Endodermal cell (in vitro differentiated cells): Measurements from ENCODE around the gene SGCD. TPM values are rescaled to one million over a fixed set of nuclear protein-coding genes. Genes with fewer than 3 reads are reported as not detected.

Experiments used
- DNase-seq: peaks from one replicate; pipeline ENCODE4 v3.0.0-alpha.2; 2017
- H3K27ac ChIP-seq: 2 replicates; pipeline ENCODE4 v1.5.1; 2013; ENCODE audit warnings: mild to moderate bottlenecking, low read depth, low read length, moderate library complexity
- H3K27me3 ChIP-seq: 2 replicates; pipeline ENCODE4 v1.6.1; 2013; ENCODE audit warnings: mild to moderate bottlenecking, low read length, moderate library complexity; ENCODE audit not compliant: insufficient read depth, control insufficient read depth, poor library complexity, severe bottlenecking
- H3K36me3 ChIP-seq: 2 replicates; pipeline ENCODE4 v1.7.0; 2013; ENCODE audit warnings: mild to moderate bottlenecking, low read length, moderate library complexity; ENCODE audit not compliant: control insufficient read depth, insufficient read depth
- H3K4me1 ChIP-seq: one replicate; pipeline ENCODE4 v1.7.0; 2013; ENCODE audit warnings: low read length; ENCODE audit not compliant: control insufficient read depth, insufficient read depth
- H3K4me3 ChIP-seq: 2 replicates; pipeline ENCODE4 v1.5.1; 2013; ENCODE audit warnings: mild to moderate bottlenecking, low read length, moderate library complexity
- H3K9ac ChIP-seq: 2 replicates; pipeline ENCODE4 v1.6.1; 2013; ENCODE audit warnings: mild to moderate bottlenecking, low read length, moderate library complexity; ENCODE audit not compliant: poor library complexity, severe bottlenecking; ENCODE audit errors: extremely low read depth
- H3K9me3 ChIP-seq: 2 replicates; pipeline ENCODE4 v1.6.1; 2013; ENCODE audit warnings: mild to moderate bottlenecking, low read length, moderate library complexity; ENCODE audit not compliant: control insufficient read depth
- H3K27ac Mint-ChIP-seq: 2 replicates; pipeline ENCODE4 v1.8.0; 2020; ENCODE audit warnings: mixed read lengths
- H3K27me3 Mint-ChIP-seq: 2 replicates; pipeline ENCODE4 v1.8.0; 2021; ENCODE audit warnings: mild to moderate bottlenecking, mixed read lengths; ENCODE audit not compliant: insufficient read depth
- H3K36me3 Mint-ChIP-seq: 2 replicates; pipeline ENCODE4 v1.8.0; 2020; ENCODE audit warnings: low read depth, mixed read lengths
- H3K4me1 Mint-ChIP-seq: 2 replicates; pipeline ENCODE4 v1.8.0; 2020; ENCODE audit warnings: mixed read lengths
- H3K4me3 Mint-ChIP-seq: 2 replicates; pipeline ENCODE4 v1.8.0; 2020; ENCODE audit warnings: mild to moderate bottlenecking, moderate library complexity, mixed read lengths
- H3K9me3 Mint-ChIP-seq: 2 replicates; pipeline ENCODE4 v1.8.0; 2020; ENCODE audit warnings: mild to moderate bottlenecking, mixed read lengths
- WGBS, 2 experiments: methylation state at CpG; one replicate each; pipeline versions ENCODE4 v1.1.5 to v1.1.7; 2013; ENCODE audit warnings: missing lambda C conversion rate in 2 of 2, mixed read lengths in 1 of 2; ENCODE audit not compliant: insufficient coverage in 1 of 2, insufficient read length in 1 of 2; 5-methylcytosine and 5-hydroxymethylcytosine counted together
- total RNA-seq, 2 donors: library from RNA; stranded (reverse); fragmentation: NEBNext Ultra II Directional in 1 of 2; extraction: Animal tissue kit (Norgen Biotek cat#: 25700) in 1 of 2; gene quantifications; 2 replicates in 1 of 2; 3 replicates in 1 of 2; pipeline ENCODE4 v1.2.1, GENCODE V29; 2021
- TF ChIP-seq, protein P1 (sequence below): fragments of 200-600 bp; sonication (generic); conservative IDR thresholded peaks from 2 replicates; pipeline ENCODE4 v1.5.0; 2021; ENCODE audit warnings: antibody characterized with exemption, mild to moderate bottlenecking

SGCD gene
- total RNA-seq, 2 donors from 2014 or later: 0.04 to 0.42 TPM

GRCh38 chr5:156618601-156619000 is 291.6 kb downstream of the SGCD start:
- Mint-ChIP-seq H3K9me3 (no peaks in the 10 kb centered on the region), H3K4me1 (no peaks in the 10 kb centered on the region)

GRCh38 chr5:156621719-156622118 is 294.8 kb downstream of the SGCD start:
- Histone ChIP-seq H3K4me1 (no peaks in the 10 kb centered on the region), H3K4me3 (no peak overlapping the region), H3K36me3 (no peaks in the 10 kb centered on the region), H3K27me3 (no peaks in the 10 kb centered on the region), H3K9me3 (no peaks in the 10 kb centered on the region), H3K27ac (no peak overlapping the region), H3K9ac (no peak overlapping the region)
- H3K27me3 Mint-ChIP-seq: no peaks in the 10 kb centered on the region
- WGBS, 2 experiments: 92% methylated on average over 1 of the region's 1 CpG; no CpG with 5 or more reads in 1 of the 2 experiments
- no peak for DNase-seq
- TF ChIP-seq, protein P1, sequence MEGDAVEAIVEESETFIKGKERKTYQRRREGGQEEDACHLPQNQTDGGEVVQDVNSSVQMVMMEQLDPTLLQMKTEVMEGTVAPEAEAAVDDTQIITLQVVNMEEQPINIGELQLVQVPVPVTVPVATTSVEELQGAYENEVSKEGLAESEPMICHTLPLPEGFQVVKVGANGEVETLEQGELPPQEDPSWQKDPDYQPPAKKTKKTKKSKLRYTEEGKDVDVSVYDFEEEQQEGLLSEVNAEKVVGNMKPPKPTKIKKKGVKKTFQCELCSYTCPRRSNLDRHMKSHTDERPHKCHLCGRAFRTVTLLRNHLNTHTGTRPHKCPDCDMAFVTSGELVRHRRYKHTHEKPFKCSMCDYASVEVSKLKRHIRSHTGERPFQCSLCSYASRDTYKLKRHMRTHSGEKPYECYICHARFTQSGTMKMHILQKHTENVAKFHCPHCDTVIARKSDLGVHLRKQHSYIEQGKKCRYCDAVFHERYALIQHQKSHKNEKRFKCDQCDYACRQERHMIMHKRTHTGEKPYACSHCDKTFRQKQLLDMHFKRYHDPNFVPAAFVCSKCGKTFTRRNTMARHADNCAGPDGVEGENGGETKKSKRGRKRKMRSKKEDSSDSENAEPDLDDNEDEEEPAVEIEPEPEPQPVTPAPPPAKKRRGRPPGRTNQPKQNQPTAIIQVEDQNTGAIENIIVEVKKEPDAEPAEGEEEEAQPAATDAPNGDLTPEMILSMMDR: no peak
- no peaks in the 10 kb centered on the region for H3K9me3 Mint-ChIP-seq
- H3K4me1 Mint-ChIP-seq: no peaks in the 10 kb centered on the region
- H3K36me3 Mint-ChIP-seq: no peaks in the 10 kb centered on the region
- no peak overlapping the region for H3K4me3 Mint-ChIP-seq
- H3K27ac Mint-ChIP-seq: no peak overlapping the region

More at GRCh38 chr5:156618601-156619000, 291.6 kb downstream of the SGCD start:
- H3K9ac ChIP-seq: no peak overlapping the region
- Mint-ChIP-seq H3K4me3 (no peak overlapping the region), H3K27me3 (no peaks in the 10 kb centered on the region), H3K27ac (no peak overlapping the region), H3K36me3 (no peaks in the 10 kb centered on the region)
- WGBS, 2 experiments: 93% methylated on average over 8 of the region's 8 CpGs; no CpG with 5 or more reads in 1 of the 2 experiments
- TF ChIP-seq, protein P1: no peak
- H3K4me1 ChIP-seq: no peaks in the 10 kb centered on the region
- H3K27me3 ChIP-seq: no peaks in the 10 kb centered on the region
- no peaks in the 10 kb centered on the region for H3K36me3 ChIP-seq
- no peaks in the 10 kb centered on the region for H3K9me3 ChIP-seq
- DNase-seq: no peak
- H3K27ac ChIP-seq: no peak overlapping the region
- no peak overlapping the region for H3K4me3 ChIP-seq

DNA sequence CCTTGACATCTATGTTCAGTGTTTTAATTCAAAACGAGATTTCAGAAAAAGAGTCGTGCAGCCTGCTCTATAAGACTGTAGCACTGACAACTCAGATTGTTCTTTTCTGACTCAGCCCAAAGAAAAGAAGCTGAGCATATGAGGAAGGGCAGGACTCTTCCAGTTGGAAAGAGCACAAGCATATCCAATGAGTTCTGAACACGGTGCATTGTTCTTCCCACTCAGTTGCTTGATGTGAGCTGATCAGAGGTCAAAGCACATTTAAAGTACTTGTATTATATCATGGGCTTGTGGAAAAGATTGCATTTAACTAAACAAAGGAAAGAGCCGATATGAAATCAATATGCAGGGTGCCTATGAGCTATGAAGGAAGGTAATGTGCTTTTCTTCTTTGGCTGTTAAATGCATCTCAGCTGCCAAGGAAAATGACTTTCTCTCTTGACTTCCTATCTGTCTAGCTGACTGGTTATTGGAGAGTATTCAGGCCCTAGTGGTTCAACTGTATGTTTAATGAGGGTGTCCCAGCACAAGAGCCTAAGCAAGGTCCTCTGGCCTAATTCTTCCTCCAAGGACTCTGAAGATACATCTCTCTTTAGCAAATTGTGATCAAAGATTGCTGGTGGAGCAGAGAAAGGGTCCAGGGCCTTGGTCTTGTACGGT is 296.5 kb downstream of the SGCD start:
- 91% methylated on average over 5 of the region's 5 CpGs for WGBS, 2 experiments
- no peaks in the 10 kb centered on the region for H3K9me3 ChIP-seq
- Mint-ChIP-seq H3K27me3 (no peaks in the 10 kb centered on the region), H3K9me3 (no peaks in the 10 kb centered on the region), H3K4me3 (no peak overlapping the region), H3K4me1 (no peaks in the 10 kb centered on the region), H3K36me3 (no peaks in the 10 kb centered on the region), H3K27ac (no peak overlapping the region)
- no peak overlapping the region for H3K27ac ChIP-seq
- H3K36me3 ChIP-seq: no peaks in the 10 kb centered on the region
- no peaks in the 10 kb centered on the region for H3K4me1 ChIP-seq
- DNase-seq: no peak
- no peaks in the 10 kb centered on the region for H3K27me3 ChIP-seq
- H3K9ac ChIP-seq: no peak overlapping the region
- TF ChIP-seq, protein P1: no peak
- no peak overlapping the region for H3K4me3 ChIP-seq
